Astrocyte (in vitro differentiated cells and primary cell): ENCODE results near the gene PKMYT1.

ENCODE experiments used
- CTCF ChIP-seq: IDR thresholded peaks from 2 replicates; pipeline ENCODE4 v1.5.1; 2011; ENCODE audit warnings: low read depth, mild to moderate bottlenecking, inconsistent platforms, low read length, moderate library complexity; ENCODE audit not compliant: insufficient read depth
- EZH2 ChIP-seq: IDR thresholded peaks from 2 replicates; pipeline ENCODE4 v1.6.1; 2012; ENCODE audit warnings: mild to moderate bottlenecking, low read length, inconsistent platforms; ENCODE audit not compliant: insufficient read depth

GRCh38 chr16:2987286-2987685 lies 7.0 kb upstream of the PKMYT1 start:
- no peak for TF ChIP-seq CTCF
- TF ChIP-seq EZH2, result no peak
